Fibroblast of lung (primary cell): ENCODE measurements around the gene DUT.

Experiments
- CTCF ChIP-seq, 2 donors: IDR thresholded peaks in 1 of 2; conservative IDR thresholded peaks in 1 of 2; 1 replicate in 1 of 2; 2 replicates in 1 of 2; pipeline ENCODE4 v1.5.1; 2011 to 2012; ENCODE audit warnings: low read length in 2 of 2, control low read depth in 1 of 2, inconsistent platforms in 1 of 2, low read depth in 1 of 2, mild to moderate bottlenecking in 1 of 2
- EZH2 ChIP-seq: IDR thresholded peaks from 2 replicates; pipeline ENCODE4 v1.5.1; 2012; ENCODE audit warnings: low read length, control low read depth, mild to moderate bottlenecking; ENCODE audit errors: missing control alignments

GRCh38 chr15:48343865-48344264 lies 12.6 kb downstream of the DUT start:
- no peak for TF ChIP-seq CTCF (conservative IDR thresholded peaks at IDR 0.05 in 1 of 2, IDR thresholded peaks at IDR 0.05 in 1 of 2; ENCODE audit: low read depth in 1 of 2, low read length in 2 of 2)
- TF ChIP-seq EZH2: no peak
